CD4-positive, alpha-beta T cell treated with Interleukin-4 for 1 hour (primary cell): ENCODE results near the gene ACTR1A.
"Not testable (repeated sequence)": the region's sequence is repeated elsewhere in the genome, so short reads cannot be mapped to it uniquely, and the experiment has no call there.

Experiments
- DNase-seq, 2 donors: peaks; one replicate each; pipeline ENCODE4 v3.0.0-alpha.2; 2020 to 2022

Gene ACTR1A

DNA sequence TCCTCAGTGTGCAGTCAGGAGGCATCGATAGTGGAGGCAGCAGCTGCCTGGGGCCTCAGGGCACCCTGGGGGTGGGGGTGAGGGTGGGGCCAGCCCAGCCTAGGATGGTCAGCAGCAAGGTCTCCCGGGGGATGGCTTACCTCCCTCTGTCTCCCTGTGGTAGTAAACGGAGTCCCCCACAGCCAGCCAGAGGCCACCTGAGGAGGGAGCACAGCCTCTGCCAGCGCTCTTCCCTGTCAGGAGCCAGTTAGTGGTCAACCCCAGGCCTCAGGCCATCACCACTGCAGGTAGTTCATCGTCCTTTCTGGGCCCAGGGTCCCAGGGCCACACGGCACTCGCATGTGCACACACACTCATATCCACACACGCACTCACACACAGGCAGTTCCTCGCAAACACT, 22.1 kb downstream of the ACTR1A start:
- DNase-seq, result no peak

GRCh38 chr10:102479651-102480050, 22.9 kb downstream of the ACTR1A start:
- DNase-seq, result no peak

DNA sequence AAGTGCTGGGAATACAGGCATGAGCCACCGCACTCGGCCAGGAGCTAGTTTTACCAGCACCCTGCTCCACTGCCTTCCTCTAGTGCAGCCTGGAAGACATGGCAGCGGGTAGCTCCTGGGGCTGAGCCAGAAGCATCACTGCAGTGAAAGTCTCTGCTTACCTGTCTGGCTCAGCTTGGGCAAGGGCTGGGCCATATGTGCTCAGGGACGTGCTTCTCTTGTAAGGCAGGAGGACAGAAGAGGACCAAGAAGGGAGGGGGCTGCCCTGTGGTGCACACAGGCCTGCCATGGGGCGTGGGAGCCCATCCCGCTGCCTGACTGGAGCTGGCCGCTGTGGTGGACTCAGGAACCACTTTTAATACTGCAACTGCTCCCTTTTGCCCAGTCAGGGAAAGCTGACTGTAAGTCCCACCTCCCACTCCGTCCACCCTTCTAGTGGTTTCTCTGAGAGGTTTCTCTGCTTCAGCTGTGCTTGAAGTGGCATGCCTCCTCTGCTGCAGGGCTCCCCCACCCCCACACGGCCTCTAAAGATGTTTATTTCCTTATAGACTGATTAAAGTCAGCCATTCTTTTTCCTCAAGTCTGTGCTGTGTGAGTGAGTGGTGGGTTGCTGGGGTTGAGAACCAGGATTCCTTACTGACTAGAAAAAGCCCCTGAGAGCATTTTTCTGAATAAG, 25.9 kb downstream of the ACTR1A start:
- DNase-seq, result no peak

DNA sequence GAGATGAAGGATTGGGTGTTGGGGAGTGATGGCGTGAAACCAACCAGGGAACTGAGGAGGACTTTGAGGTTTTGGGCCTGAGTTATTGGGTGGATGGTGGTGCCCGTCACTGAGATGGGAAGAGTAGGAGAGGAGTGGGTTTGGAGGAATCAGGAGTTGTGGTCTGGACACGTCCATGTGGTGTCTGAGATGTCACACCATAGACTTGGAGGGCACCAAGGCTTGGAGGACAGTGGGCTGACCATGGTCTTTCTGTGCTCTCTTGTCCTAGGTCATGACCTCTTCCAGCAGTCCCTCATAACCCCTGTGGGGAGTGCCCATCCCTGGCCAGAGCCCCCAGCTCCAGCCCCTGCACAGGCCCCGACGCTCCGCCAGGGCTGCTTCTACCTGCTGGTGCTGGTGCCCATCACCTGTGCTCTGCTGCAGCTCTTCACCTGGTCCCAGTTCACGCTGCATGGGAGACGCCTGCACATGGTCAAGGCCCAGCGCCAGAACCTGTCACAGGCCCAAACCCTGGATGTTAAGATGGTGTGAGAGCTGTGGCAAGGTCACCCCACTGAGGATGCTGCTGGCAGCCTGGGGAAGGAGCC, 27.0 kb downstream of the ACTR1A start:
- DNase-seq, result no peak

DNA sequence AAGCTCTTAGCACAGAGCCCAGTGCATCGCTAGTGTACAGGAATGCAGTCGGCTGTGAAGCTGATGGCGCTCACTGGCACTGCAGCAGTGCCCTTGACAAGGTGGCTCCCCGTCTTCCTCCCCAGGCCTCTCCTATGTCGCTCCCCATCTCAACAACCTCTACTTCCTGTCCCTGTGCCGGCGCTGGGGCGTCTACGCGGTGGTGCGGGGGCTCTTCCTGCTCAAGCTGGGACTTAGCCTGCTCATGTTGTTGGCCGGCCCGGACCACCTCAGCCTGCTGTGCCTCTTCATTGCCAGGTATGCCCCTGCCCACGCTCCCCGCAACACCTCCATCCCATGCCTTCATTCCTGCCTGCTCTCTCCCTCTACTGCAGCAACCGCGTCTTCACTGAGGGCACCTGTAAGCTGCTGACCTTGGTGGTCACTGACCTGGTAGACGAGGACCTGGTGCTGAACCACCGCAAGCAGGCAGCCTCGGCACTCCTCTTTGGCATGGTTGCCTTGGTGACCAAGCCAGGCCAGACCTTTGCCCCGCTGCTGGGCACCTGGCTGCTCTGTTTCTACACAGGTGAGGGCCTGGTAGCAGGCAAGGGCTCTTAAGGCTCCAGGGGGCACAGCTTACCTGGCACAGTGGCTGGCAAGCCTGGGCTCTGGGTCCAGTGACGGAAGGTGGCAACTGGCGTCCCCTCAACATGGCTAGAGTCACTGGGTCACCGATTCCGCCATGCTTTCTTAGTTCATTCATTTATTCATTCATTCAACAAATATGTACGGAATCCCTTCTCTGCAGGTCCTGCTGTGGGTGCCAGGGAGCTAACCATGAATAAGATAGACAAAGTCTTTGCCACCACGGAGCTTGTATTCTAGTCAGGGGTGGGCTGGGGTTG, 28.8 kb downstream of the ACTR1A start:
- DNase-seq, result no peak

DNA sequence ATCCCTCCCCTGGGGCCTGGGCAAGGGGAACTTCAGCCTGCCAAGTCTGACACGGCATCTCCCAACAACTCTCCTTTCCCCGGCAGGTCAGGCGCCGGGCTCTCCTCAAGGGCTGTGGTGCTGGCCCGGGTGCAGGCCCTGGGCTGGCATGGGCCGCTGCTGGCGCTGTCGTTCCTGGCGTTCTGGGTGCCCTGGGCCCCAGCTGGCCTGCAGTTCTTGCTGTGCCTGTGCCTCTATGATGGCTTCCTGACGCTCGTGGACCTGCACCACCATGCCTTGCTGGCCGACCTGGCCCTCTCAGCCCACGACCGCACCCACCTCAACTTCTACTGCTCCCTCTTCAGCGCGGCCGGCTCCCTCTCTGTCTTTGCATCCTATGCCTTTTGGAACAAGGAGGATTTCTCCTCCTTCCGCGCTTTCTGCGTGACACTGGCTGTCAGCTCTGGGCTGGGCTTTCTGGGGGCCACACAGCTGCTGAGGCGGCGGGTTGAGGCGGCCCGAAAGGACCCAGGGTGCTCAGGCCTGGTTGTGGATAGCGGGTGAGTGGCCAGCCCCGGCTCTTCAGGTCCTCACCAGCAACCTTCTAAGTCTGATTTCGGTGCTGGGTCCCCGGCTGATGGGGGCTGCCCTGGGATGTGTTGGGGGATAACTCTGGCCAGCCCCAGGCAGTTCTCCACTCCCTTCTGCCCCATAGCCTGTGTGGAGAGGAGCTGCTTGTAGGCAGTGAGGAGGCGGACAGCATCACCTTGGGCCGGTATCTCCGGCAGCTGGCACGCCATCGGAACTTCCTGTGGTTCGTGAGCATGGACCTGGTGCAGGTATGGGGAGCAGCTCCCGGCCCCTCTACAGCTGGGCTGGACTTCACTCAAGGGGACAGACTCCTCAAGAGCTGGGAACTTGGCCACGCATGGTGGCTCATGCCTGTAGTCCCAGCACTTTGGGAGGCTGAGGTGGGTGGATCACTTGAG, 31.6 kb downstream of the ACTR1A start:
- DNase-seq, result no peak

GRCh38 chr10:102468683-102469082, 33.8 kb downstream of the ACTR1A start:
- DNase-seq, result no peak

DNA sequence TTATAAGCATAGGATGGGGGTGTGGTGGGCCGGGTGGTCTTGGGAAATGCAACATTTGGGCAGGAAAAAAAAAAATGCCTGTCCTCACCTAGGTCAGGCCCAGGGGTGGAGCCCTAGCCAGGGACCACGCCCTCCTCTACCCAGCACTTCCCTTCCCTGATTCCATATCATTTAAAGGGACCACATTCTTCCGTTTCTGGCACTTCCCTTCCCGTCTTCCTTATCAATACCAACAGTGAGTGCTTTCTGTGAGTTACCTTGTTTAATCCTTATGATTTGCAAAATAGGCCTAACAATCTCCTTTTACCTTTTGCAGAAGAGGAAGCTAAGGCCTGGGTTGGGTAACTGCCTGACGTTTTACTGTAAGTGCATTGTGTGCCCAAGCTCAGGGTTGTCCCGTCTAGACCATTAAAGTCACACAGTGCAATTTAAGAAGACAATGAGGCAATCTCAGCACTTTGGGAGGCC, 34.5 kb downstream of the ACTR1A start:
- DNase-seq, result peak in 1 of 2 donors; percentile 31

DNA sequence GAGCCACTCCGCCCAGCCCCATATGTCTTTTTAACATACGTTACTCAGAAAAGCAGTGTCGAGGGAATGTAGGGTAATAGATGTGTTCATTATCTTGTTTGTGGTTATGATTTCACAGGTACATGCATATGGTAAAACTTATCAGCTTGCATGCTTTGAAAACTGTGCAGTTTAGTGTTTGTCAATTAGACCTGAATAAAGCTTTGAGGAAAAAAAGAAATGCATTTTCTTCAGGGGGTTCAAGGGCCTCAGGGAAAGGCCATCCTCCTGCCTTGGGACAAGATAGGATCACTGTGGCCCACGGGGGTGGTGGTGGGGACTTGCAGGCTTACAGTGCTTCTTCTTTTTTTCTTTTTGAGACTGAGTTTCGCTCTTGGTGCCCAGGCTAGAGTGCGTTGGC, 35.2 kb downstream of the ACTR1A start:
- no peak for DNase-seq

DNA sequence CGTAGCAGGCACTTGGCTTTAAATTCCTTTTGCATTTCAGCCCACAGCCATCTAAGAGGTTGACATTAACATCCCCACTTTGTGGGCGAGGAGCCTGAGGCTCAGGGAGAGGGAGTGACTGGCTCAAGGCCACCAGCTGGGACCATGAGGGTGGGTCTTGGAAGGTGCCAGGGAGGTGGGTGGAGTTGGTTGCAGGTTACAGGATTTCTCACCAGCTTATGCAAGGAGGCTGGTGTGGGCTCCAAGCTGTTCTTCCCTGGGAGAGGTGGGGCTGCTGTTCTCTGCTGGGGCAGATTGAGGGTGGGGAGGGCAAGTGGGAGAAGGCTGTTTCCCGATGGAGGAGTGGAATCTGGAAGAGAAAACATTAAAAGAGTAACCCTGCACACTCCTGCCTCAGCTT, 37.0 kb downstream of the ACTR1A start:
- DNase-seq, result no peak

GRCh38 chr10:102463983-102464382, 38.5 kb downstream of the ACTR1A start:
- DNase-seq, result no peak

DNA sequence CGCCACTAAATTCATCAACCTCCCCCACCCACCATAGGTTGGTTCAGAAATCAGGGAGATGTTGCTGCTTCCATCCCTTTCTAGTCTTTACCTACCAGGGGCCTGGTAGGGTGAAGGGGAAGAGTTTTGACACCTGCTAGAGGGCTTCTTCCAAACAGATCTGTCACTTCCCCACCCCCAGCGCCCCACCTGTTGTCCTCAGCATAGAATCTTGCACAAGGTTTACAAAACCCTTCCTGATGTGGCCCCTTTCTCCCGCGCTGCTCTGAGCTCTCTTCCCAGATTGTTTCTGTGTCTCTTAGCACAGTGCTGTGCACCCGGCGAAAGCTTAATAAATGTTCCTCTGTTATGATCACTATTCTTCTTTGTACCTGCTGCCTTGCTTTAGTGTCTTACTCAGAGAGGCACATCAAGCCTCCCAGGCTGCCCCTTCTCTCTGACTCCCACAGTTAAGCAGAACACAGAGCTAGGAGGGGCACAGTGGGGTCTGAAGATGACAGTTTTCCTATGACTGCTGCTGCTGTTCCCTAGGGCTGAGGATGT, 39.9 kb downstream of the ACTR1A start:
- DNase-seq, result no peak

DNA sequence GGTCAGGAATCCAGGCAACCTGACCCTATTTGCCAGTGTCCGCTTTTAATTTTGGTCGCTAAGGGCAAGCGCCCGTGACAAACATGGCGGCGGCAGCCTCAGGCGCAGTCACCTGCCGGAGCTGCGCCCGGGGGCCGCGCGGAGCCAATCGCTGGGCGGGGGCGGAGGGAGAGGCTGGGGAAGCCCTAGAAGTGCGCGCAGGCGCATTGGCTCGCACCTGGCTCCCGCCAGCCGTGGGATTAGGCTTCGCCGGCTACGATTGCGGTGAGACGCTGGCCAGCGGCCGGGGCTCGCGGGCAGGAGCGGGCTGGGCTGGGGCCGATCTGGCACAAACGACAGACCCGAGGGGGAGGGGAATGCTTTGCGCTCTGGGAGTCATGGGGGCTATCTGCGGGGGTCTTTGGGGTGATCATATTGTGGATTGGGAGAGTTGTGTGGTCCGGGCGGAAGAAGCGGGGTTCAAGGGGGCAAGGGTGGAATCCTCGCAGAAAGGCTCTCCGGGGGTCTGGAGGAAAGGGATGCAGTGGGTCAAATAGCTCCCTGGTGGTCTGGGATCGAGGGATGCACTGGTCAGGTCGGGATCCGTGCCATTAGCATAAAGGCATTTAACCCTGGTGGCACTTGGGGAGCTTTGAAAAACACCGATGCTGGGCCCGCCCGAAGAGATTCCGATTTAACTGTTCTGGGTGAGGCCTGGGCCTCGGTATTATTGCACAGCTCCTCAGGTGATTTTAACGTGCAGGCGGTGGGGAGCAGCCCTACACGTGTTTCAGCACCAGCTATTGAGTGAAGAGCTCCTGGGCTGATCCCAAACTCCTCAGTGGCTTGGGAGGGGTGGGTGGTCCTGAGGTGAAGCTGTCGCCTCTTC, 41.1 kb downstream of the ACTR1A start:
- peak; percentile 92 to 93 for DNase-seq

DNA sequence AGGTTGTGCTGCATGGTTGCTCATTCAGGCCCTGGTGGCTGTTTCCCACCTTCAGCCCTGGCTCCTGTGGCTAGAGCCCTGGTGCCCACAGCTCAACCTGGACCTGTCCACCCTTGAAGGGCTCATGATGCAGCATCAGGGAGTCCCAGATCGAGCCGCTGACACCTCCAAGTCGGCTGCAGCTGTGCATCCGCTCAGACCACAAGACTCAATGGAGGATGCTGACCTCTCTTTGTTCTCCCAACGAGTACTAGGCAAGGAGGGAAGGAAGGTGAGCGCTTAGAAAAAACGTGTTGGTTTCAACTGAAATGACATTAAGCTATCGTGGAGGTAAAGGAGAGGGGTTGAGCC, 41.7 kb downstream of the ACTR1A start:
- DNase-seq, result no peak

DNA sequence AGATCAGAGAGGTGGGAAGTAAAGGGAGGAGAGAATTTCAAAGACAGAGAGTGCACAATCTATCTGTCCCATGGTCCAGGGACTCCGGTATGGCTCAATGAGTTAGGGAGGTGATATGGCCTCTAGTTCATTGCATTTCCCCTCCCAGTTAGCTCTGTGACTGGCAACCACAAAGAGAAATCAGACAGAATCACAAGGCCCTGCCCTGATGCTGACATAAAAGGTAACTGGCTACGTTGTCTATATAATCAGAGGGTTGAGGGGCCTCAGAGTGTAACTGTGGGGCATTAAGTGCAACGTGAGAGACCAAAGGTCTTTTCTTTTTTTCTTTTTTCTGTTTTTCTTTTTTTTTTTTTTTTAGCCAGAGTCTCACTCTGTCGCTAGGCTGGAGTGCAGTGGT, 43.9 kb downstream of the ACTR1A start:
- DNase-seq, result no peak

- DNase-seq, result no peak
Measured at GRCh38 chr10:102457591-102458150, 44.8 kb downstream of the ACTR1A start.

DNA sequence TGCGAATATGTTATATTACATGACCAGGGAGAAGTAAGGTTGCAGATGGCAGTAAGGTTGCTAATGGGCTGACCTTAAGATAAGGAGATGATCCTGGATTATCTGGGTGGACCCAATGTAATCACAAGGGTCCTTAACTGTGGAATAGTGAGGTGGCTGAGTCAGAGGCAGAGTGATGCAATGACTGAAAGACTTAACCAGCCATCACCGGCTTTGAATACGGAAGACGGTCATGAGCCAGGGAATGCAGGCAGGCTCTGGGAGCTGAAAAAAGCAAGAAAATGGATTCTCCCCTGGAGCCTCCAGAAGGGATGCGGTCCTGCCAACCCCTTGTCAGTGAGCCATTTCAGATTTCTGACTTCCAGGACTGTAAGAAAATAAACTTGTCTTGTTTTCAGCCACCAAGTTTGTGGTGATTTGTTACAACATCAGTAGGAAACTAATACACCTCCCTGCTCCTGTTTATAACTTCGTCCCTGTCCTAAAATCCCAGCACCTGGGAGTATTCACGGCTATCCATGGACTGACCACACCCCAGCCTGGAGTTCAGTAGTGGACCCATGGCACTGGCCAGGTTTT, 46.5 kb downstream of the ACTR1A start:
- no peak for DNase-seq

- not testable (repeated sequence) for DNase-seq
Measured at GRCh38 chr10:102454662-102455487, 47.6 kb downstream of the ACTR1A start.

- no peak for DNase-seq
Measured at GRCh38 chr10:102453502-102453901, 49.0 kb downstream of the ACTR1A start.
